Measurements from ENCODE around the gene TXNDC15.

- TF ChIP-seq CTCF (IDR thresholded peaks at IDR 0.05; ENCODE audit: low read depth, low read length, missing input control) (no peak), TAF1 (conservative IDR thresholded peaks at IDR 0.05) (no peak), ZBTB33 (IDR thresholded peaks at IDR 0.05) (peak; percentile 19), JUND (IDR thresholded peaks at IDR 0.05) (no peak), SP1 (IDR thresholded peaks at IDR 0.05) (no peak), ATF3 (IDR thresholded peaks at IDR 0.05) (no peak), RAD21 (IDR thresholded peaks at IDR 0.05) (no peak), GABPA (IDR thresholded peaks at IDR 0.05 in 1 of 2, conservative IDR thresholded peaks at IDR 0.05 in 1 of 2) (no peak)
Measured at GRCh38 chr5:134846641-134846960, 27.6 kb upstream of the TXNDC15 start.

Data from liver (tissue), 3 donors.